Fibroblast of pulmonary artery (primary cell): ENCODE measurements around the gene RET.
A peak's percentile ranks its signal among the peaks of the same experiment; 100 is the strongest.

Experiments
- DNase-seq: peaks from one replicate; pipeline ENCODE4 v3.0.0-alpha.2; 2010; ENCODE audit warnings: low read depth
- H3K4me3 ChIP-seq: replicated peaks from 2 replicates; pipeline ENCODE4 v1.5.1; 2011; ENCODE audit warnings: low read depth, mild to moderate bottlenecking, control low read depth, low read length, moderate library complexity
- CTCF ChIP-seq: IDR thresholded peaks from 2 replicates; pipeline ENCODE4 v1.5.1; 2011; ENCODE audit warnings: mild to moderate bottlenecking, control low read depth, low read length, inconsistent platforms; ENCODE audit errors: missing control alignments

Gene RET

GRCh38 chr10:43155221-43155620 lies 78.4 kb downstream of the RET start:
- no peak for TF ChIP-seq CTCF
- no peak for DNase-seq
- no peak overlapping the region for H3K4me3 ChIP-seq

DNA sequence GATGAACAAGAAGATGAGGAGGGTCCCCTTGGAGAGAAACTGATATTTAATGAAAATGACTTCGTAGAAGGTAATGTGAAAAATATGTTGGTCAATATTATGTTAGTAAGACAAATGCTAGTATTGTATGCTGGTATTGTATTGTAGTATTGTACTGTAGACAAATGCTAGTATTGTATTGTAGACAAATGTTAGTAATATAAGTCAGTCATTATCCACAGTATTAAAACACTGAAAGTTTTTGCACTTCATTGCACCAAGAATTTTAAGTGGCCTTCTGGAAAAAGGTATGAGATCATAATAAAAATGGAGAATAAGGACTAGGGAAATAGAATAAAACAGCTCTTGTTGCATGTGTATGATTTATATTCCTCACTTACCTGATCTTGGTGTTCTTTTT lies 78.9 kb downstream of the RET start:
- no peak for DNase-seq
- no peak for TF ChIP-seq CTCF
- H3K4me3 ChIP-seq: no peak overlapping the region

DNA sequence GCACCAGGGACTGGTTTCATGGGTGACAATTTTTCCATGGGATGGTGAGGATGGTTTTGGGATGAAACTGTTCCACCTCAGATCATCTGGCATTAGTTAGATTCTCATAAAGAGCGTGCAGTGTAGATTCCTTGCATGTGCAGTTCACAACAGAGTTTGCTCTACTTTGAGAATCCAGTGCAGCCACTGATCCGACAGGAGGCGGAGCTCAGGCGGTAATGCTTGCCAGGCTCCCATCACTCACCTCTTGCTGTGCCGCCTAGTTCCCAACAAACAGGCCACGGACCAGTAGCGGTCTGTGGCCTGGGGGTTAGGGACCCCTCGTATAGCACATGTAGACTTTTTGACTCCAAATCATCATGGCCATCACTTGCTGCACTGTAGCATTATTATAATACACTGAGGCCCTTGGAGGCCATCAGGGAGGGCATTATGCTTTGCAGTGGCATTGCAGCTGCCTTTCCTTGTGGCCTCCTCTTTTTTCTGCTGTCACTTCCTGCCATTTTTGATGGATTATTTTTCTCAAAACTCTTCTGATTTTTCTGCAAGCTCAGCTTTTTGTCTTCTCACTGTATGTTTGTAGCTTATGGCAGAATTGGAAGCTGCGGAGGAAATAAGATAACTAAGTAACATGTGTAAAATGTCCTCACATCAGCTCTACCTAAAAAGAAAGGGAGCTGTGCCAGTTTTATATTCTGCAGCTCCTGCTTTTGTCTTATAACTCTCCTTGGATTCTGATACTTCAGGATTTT lies 79.9 kb downstream of the RET start:
- no peak overlapping the region for H3K4me3 ChIP-seq
- no peak for TF ChIP-seq CTCF
- DNase-seq: no peak

- no peak for DNase-seq
- no peak overlapping the region for H3K4me3 ChIP-seq
- TF ChIP-seq CTCF: no peak
Measured at GRCh38 chr10:43158636-43159035, 81.8 kb downstream of the RET start.

DNA sequence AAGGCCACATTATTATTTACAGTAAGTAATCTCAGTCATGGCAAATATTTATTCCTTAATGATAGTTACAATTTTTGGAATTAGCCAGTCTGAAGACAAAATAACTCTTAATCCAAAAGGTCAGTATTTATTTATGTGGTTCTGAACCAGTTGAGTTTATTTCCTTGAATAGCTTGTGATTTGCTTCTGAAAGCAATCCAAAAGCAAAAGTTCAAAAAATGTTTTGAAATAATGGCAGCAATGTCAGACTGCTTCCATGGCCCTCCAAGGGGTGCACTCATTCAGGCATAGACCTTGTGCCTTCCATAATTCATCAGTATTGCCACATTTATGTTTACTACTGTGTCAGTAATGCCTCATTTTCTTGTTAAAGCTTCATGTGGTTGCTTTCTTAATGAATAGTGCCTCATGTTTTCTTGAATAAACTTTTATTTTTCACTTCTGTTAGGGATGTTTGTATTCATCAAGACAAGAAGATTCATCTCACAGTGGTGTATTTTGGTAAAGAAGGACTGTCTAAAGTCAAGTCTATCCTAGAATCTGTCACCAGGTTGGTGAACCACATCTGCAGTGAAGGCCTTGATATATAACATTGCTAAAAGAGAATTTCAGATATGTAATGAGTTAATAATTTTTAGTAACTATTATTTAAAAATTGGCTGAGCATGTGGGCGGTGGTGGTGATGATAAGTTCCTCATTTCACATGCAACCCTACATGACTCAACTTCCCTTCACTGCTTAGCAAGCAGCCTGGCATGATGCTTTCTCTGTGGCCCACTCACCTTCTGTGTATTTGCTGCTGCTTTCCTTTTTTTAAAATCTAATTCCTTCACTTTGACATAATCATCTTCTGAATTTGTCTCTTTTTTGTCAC lies 83.4 kb downstream of the RET start:
- DNase-seq: peak; percentile 71
- no peak for TF ChIP-seq CTCF
- no peak overlapping the region for H3K4me3 ChIP-seq

DNA sequence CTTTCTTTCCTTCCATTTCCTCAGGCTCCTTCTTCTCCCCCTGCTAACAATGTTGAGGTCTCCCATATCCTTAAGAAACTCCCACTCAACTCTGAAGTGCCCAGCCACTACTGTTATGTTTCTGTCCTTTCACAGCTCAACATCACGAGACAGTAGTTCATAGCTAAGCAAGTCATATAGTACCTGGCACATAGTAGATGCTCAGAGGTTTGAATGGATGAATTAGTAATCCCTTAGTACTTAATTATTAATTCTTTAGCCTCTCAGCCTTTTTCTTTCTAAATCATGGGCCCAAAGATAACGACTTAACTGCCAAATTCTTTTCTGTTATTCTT lies 84.0 kb downstream of the RET start:
- TF ChIP-seq CTCF: no peak
- no peak overlapping the region for H3K4me3 ChIP-seq
- DNase-seq: no peak
